GM12892 (cell line): Measurements from ENCODE around the gene HEMK1.

Source experiments
- POLR2A ChIP-seq: IDR thresholded peaks from 2 replicates; pipeline ENCODE4 v1.6.1; 2011; ENCODE audit warnings: low read depth, low read length, control low read depth
- POLR2AphosphoS5 ChIP-seq: IDR thresholded peaks from 2 replicates; pipeline ENCODE4 v1.6.1; 2011; ENCODE audit warnings: low read depth, low read length, control low read depth
- TAF1 ChIP-seq: IDR thresholded peaks from 2 replicates; pipeline ENCODE4 v1.6.1; 2011; ENCODE audit warnings: low read depth, mild to moderate bottlenecking, control low read depth, low read length, borderline replicate concordance

GRCh38 chr3:50584391-50584790 lies 15.1 kb downstream of the HEMK1 start:
- TF ChIP-seq POLR2AphosphoS5: no peak
- TF ChIP-seq POLR2A: no peak
- TF ChIP-seq TAF1: no peak
